CD14-positive monocyte (primary cell): ENCODE results near the gene LSM14B. TPM values are rescaled to one million over a fixed set of nuclear protein-coding genes. Genes with fewer than 3 reads are reported as not detected.
A peak's percentile ranks its signal among the peaks of the same experiment; 100 is the strongest.

Source experiments
- DNase-seq, 3 donors: peaks; one replicate each; pipeline ENCODE4 v3.0.0-alpha.2; 2011 to 2022
- H2AFZ ChIP-seq: 2 replicates; pipeline ENCODE4 v1.6.0; 2012; ENCODE audit warnings: mild to moderate bottlenecking, low read depth, low read length, inconsistent platforms; ENCODE audit not compliant: insufficient read depth, poor library complexity, severe bottlenecking
- H3K27ac ChIP-seq, 2 donors: 1 replicate in 1 of 2; 2 replicates in 1 of 2; pipeline ENCODE4 v1.5.1; 2012 to 2013; ENCODE audit warnings: low read length in 2 of 2, control low read depth in 1 of 2, inconsistent platforms in 1 of 2, low read depth in 1 of 2, mild to moderate bottlenecking in 1 of 2
- H3K27me3 ChIP-seq, 2 donors: one replicate each; pipeline versions ENCODE4 v1.6.0 to v1.6.1; 2011 to 2013; ENCODE audit warnings: low read length in 2 of 2; ENCODE audit not compliant: control insufficient read depth in 2 of 2, insufficient read depth in 2 of 2
- H3K36me3 ChIP-seq, 2 donors: replicated peaks in 1 of 2; 1 replicate in 1 of 2; 2 replicates in 1 of 2; pipeline versions ENCODE4 v1.5.1 to v1.6.1; 2012 to 2013; ENCODE audit warnings: low read length in 2 of 2, control low read depth in 1 of 2, inconsistent platforms in 1 of 2, mild to moderate bottlenecking in 1 of 2; ENCODE audit not compliant: insufficient read depth in 2 of 2, control insufficient read depth in 1 of 2
- H3K4me1 ChIP-seq, 2 donors: 1 replicate in 1 of 2; 2 replicates in 1 of 2; pipeline versions ENCODE4 v1.5.1 to v1.6.1; 2012 to 2013; ENCODE audit warnings: low read length in 2 of 2, control low read depth in 1 of 2, inconsistent platforms in 1 of 2, mild to moderate bottlenecking in 1 of 2, moderate library complexity in 1 of 2; ENCODE audit not compliant: insufficient read depth in 2 of 2, control insufficient read depth in 1 of 2
- H3K4me2 ChIP-seq: replicated peaks from 2 replicates; pipeline ENCODE3; 2012; ENCODE audit warnings: low read length, moderate library complexity, mild to moderate bottlenecking; ENCODE audit not compliant: poor library complexity, severe bottlenecking; ENCODE audit errors: extremely low read depth
- H3K4me3 ChIP-seq, 3 experiments: fragments of 200-600 bp in 1 of 3; sonication (generic) in 1 of 3; replicated peaks in 1 of 3; 1 replicate in 2 of 3; 2 replicates in 1 of 3; pipeline ENCODE4 v1.5.1; 2011 to 2013; ENCODE audit warnings: low read length in 3 of 3, mild to moderate bottlenecking in 3 of 3, control low read depth in 2 of 3, low read depth in 2 of 3, inconsistent platforms in 1 of 3, moderate library complexity in 1 of 3
- H3K79me2 ChIP-seq: 2 replicates; pipeline ENCODE4 v1.6.0; 2012; ENCODE audit warnings: mild to moderate bottlenecking, control low read depth, inconsistent platforms, low read length, moderate library complexity; ENCODE audit not compliant: insufficient read depth
- H3K9ac ChIP-seq: 2 replicates; pipeline ENCODE4 v1.6.0; 2017; ENCODE audit warnings: low read length, mild to moderate bottlenecking; ENCODE audit not compliant: insufficient read depth, poor library complexity, severe bottlenecking
- H3K9me3 ChIP-seq, 2 donors: replicated peaks in 1 of 2; 1 replicate in 1 of 2; 2 replicates in 1 of 2; pipeline versions ENCODE4 v1.5.1 to v1.6.1; 2012 to 2013; ENCODE audit warnings: low read length in 2 of 2, control low read depth in 1 of 2; ENCODE audit not compliant: control insufficient read depth in 1 of 2, insufficient read depth in 1 of 2
- H4K20me1 ChIP-seq: 2 replicates; pipeline ENCODE4 v1.6.0; 2012; ENCODE audit warnings: mild to moderate bottlenecking, low read length, control low read depth, moderate library complexity; ENCODE audit not compliant: insufficient read depth
- H3K27ac Mint-ChIP-seq, 7 donors: one replicate each; pipeline ENCODE4 v1.8.0; 2020; ENCODE audit warnings: mild to moderate bottlenecking in 7 of 7, mixed read lengths in 7 of 7, moderate library complexity in 6 of 7, inconsistent platforms in 2 of 7
- H3K27me3 Mint-ChIP-seq, 3 donors: one replicate each; pipeline ENCODE4 v1.8.0; 2021 to 2022; ENCODE audit warnings: low read depth in 3 of 3, mild to moderate bottlenecking in 3 of 3, mixed read lengths in 3 of 3, moderate library complexity in 3 of 3, inconsistent platforms in 1 of 3
- H3K36me3 Mint-ChIP-seq, 2 donors: one replicate each; pipeline ENCODE4 v1.8.0; 2020; ENCODE audit warnings: mixed read lengths in 2 of 2, inconsistent platforms in 1 of 2, mild to moderate bottlenecking in 1 of 2
- H3K4me1 Mint-ChIP-seq: one replicate; pipeline ENCODE4 v1.8.0; 2020; ENCODE audit warnings: mild to moderate bottlenecking, mixed read lengths
- H3K4me3 Mint-ChIP-seq, 2 donors: one replicate each; pipeline ENCODE4 v1.8.0; 2020; ENCODE audit warnings: mild to moderate bottlenecking in 2 of 2, mixed read lengths in 2 of 2, moderate library complexity in 1 of 2
- H3K9me3 Mint-ChIP-seq, 7 donors: one replicate each; pipeline ENCODE4 v1.8.0; 2020 to 2022; ENCODE audit warnings: mixed read lengths in 7 of 7, mild to moderate bottlenecking in 6 of 7, moderate library complexity in 6 of 7, inconsistent platforms in 2 of 7
- CTCF ChIP-seq: fragments of 200-600 bp; IDR thresholded peaks from one replicate; pipeline ENCODE4 v1.8.0; 2022; ENCODE audit warnings: antibody characterized with exemption, mild to moderate bottlenecking
- WGBS: methylation state at CpG from one replicate; pipeline ENCODE4 v1.1.5; 2013; ENCODE audit warnings: missing lambda C conversion rate; ENCODE audit not compliant: insufficient coverage; 5-methylcytosine and 5-hydroxymethylcytosine counted together
- intact Hi-C, 2 donors: fragments of 100-400 bp; cut with micrococcal nuclease; formaldehyde crosslinking; loops; one replicate each; pipeline versions ENCODE4 v1.15.0 to v1.15.1; 2023
- polyA plus RNA-seq, 3 donors: library from polyadenylated mRNA; depleted of rRNA in 1 of 3; unstranded in 2 of 3; stranded (reverse) in 1 of 3; fragments of 300-500 nt in 2 of 3; fragments of >200 nt in 1 of 3; fragmentation: Illumina TruSeq in 2 of 3; gene quantifications; 1 replicate in 2 of 3; 2 replicates in 1 of 3; pipeline ENCODE4 v1.2.3, GENCODE V29; 2012 to 2021

The LSM14B gene
- polyA plus RNA-seq, 3 donors: 1.0 to 33.5 (median 1.4) TPM

- H3K4me3 Mint-ChIP-seq: peak overlapping the region; percentile 80 to 89
- H3K4me3 ChIP-seq: peak overlapping the region; percentile 54 to 87 (median 60)
- H3K27me3 Mint-ChIP-seq: no peaks in the 10 kb centered on the region
- H4K20me1 ChIP-seq: peaks cover 83% of the 10 kb centered on the region
- no peaks in the 10 kb centered on the region for H3K9me3 ChIP-seq
- peak; percentile 32 to 41 (median 38) for DNase-seq
- no peaks in the 10 kb centered on the region for H3K9me3 Mint-ChIP-seq
- peak overlapping the region; percentile 88 for H3K9ac ChIP-seq
- peak overlapping the region; percentile 45 to 87 (median 85) for H3K27ac Mint-ChIP-seq
- intact Hi-C loops: loop anchor here (2.0 to 10.0 kb wide), 8 partner anchors 37 to 1841 kb away; partner anchors contain the start of genes MTG2 (in 1 of the 2), OGFR (in 1 of the 2), OSBPL2 (in 1 of the 2) and PRPF6 (in 1 of the 2)
- peaks cover 42% of the 10 kb centered on the region for H3K4me1 Mint-ChIP-seq
- peaks cover 15 to 19% of the 10 kb centered on the region in 2 donors for H3K36me3 ChIP-seq
- peaks cover 27 to 35% of the 10 kb centered on the region in 2 donors for H3K4me1 ChIP-seq
- H3K36me3 Mint-ChIP-seq: peaks cover 17 to 20% of the 10 kb centered on the region in 2 donors
- H3K27ac ChIP-seq: peak overlapping the region; percentile 56 to 89
- WGBS: under 1% methylated on average over 97 of the region's 104 CpGs
- no peaks in the 10 kb centered on the region for H3K27me3 ChIP-seq
- H3K4me2 ChIP-seq: peak overlapping the region; percentile 79
- no peak for TF ChIP-seq CTCF
- H2AFZ ChIP-seq: no peak overlapping the region
- H3K79me2 ChIP-seq: peaks cover 88% of the 10 kb centered on the region
These were observed 21.9 kb downstream of the LSM14B start for GRCh38 chr20:62143957-62144825.

- 93% methylated on average over 3 of the region's 7 CpGs for WGBS
- DNase-seq: no peak
- H3K9ac ChIP-seq: no peak overlapping the region
- H3K4me2 ChIP-seq: no peak overlapping the region
- peaks cover 7 to 9% of the 10 kb centered on the region in 2 donors for H3K36me3 Mint-ChIP-seq
- H3K36me3 ChIP-seq: peaks cover under 1 to 4% of the 10 kb centered on the region in 2 donors
- no peak overlapping the region for H3K4me3 Mint-ChIP-seq
- H3K27me3 ChIP-seq: no peaks in the 10 kb centered on the region
- H3K4me1 Mint-ChIP-seq: peaks cover 37% of the 10 kb centered on the region
- H3K27ac Mint-ChIP-seq: peak overlapping the region in 2 of 7 donors; percentile 50
- H2AFZ ChIP-seq: no peak overlapping the region
- H3K4me1 ChIP-seq: peaks cover 27 to 35% of the 10 kb centered on the region in 2 donors
- no peak for TF ChIP-seq CTCF
- H3K4me3 ChIP-seq: no peak overlapping the region
- no peak overlapping the region for H3K27ac ChIP-seq
- peaks cover 88% of the 10 kb centered on the region for H3K79me2 ChIP-seq
- intact Hi-C loops: loop anchor here in 1 of 2 donors (10.0 kb wide), 2 partner anchors 659 to 1839 kb away; partner anchors contain the start of genes OGFR and PRPF6
- no peaks in the 10 kb centered on the region for H3K9me3 ChIP-seq
- no peaks in the 10 kb centered on the region for H3K9me3 Mint-ChIP-seq
- H4K20me1 ChIP-seq: peaks cover 83% of the 10 kb centered on the region
- H3K27me3 Mint-ChIP-seq: no peaks in the 10 kb centered on the region
These were observed 23.4 kb downstream of the LSM14B start for GRCh38 chr20:62145688-62146018.
